Urinary bladder (tissue), 4 donors: ENCODE data around the gene SLC17A2. TPM values are rescaled to one million over a fixed set of nuclear protein-coding genes. Genes with fewer than 3 reads are reported as not detected.
A peak's percentile ranks its signal among the peaks of the same experiment; 100 is the strongest.

Experiments
- DNase-seq: peaks from one replicate; pipeline ENCODE4 v3.0.0-alpha.2; 2015; ENCODE audit errors: extremely low spot score
- H3K27ac ChIP-seq: one replicate; pipeline ENCODE4 v1.5.1; 2013; ENCODE audit warnings: low read depth, mild to moderate bottlenecking, moderate library complexity
- H3K36me3 ChIP-seq: one replicate; pipeline ENCODE4 v1.6.1; 2013; ENCODE audit warnings: mild to moderate bottlenecking, moderate library complexity; ENCODE audit not compliant: insufficient read depth
- H3K4me1 ChIP-seq: one replicate; pipeline ENCODE4 v1.6.1; 2013; ENCODE audit warnings: mild to moderate bottlenecking, moderate library complexity; ENCODE audit not compliant: insufficient read depth
- H3K4me3 ChIP-seq: one replicate; pipeline ENCODE4 v1.5.1; 2013; ENCODE audit warnings: low read depth, low read length
- WGBS: extraction: QIAGEN DNeasy Blood & Tissue Kit; methylation state at CpG from one replicate; pipeline ENCODE4 v1.1.7; 2013; 5-methylcytosine and 5-hydroxymethylcytosine counted together
- polyA plus RNA-seq: library from polyadenylated mRNA; stranded (reverse); fragments of 200-250 nt; gene quantifications from one replicate; pipeline ENCODE4 v1.2.3, GENCODE V29; 2013
- total RNA-seq: library from RNA; depleted of rRNA; stranded (reverse); fragments of >200 nt; gene quantifications from one replicate; pipeline ENCODE4 v1.2.3, GENCODE V29; 2014
- donor health status: healthy with polysubstance abuse.
- donor health status: healthy.

SLC17A2 gene
- total and polyA plus RNA-seq, 2 donors: 0.04 to 0.11 TPM

DNA sequence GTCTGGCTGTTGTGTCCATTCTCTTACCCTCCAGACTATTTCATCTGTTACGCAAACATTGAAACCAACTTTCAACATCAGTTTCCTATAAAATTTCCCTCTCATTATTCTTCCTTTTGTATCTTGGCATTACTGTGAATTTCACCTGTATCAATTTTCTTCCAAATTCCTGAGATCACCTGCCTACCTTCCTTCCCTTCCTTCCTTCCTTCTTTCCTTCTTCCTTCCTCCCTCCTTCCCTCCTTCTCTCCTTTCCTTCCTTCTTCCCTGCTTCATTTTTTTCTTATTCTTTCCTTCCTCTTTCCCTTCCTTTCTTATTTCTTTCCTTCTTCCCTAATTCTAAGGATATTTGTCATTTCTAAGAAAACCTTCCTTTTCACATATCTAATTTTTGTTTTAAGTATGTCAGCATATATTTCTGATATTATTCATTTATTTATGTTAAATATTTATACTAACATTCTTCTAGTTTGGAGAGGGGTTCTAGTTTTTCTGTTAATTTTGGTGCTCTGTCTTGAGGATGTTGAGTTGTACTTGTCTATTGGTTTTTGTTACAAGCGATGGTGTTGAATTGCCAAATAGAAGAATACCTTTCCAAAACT is 51.7 kb downstream of the SLC17A2 start:
- no peaks in the 10 kb centered on the region for H3K4me1 ChIP-seq
- no peaks in the 10 kb centered on the region for H3K36me3 ChIP-seq
- no peak for DNase-seq
- no peak overlapping the region for H3K4me3 ChIP-seq
- 94% methylated on average over 2 of the region's 2 CpGs for WGBS
- no peak overlapping the region for H3K27ac ChIP-seq

GRCh38 chr6:25875926-25876602 is 54.4 kb downstream of the SLC17A2 start:
- WGBS: 65% methylated on average over 3 of the region's 3 CpGs
- Histone ChIP-seq H3K27ac (no peak overlapping the region), H3K4me3 (no peak overlapping the region), H3K4me1 (no peaks in the 10 kb centered on the region), H3K36me3 (no peaks in the 10 kb centered on the region)
- no peak for DNase-seq

GRCh38 chr6:25875563-25875905 is 55.0 kb downstream of the SLC17A2 start:
- DNase-seq: no peak
- Histone ChIP-seq H3K4me1 (no peaks in the 10 kb centered on the region), H3K27ac (no peak overlapping the region), H3K4me3 (no peak overlapping the region), H3K36me3 (no peaks in the 10 kb centered on the region)
- 70% methylated on average over 3 of the region's 3 CpGs for WGBS

DNA sequence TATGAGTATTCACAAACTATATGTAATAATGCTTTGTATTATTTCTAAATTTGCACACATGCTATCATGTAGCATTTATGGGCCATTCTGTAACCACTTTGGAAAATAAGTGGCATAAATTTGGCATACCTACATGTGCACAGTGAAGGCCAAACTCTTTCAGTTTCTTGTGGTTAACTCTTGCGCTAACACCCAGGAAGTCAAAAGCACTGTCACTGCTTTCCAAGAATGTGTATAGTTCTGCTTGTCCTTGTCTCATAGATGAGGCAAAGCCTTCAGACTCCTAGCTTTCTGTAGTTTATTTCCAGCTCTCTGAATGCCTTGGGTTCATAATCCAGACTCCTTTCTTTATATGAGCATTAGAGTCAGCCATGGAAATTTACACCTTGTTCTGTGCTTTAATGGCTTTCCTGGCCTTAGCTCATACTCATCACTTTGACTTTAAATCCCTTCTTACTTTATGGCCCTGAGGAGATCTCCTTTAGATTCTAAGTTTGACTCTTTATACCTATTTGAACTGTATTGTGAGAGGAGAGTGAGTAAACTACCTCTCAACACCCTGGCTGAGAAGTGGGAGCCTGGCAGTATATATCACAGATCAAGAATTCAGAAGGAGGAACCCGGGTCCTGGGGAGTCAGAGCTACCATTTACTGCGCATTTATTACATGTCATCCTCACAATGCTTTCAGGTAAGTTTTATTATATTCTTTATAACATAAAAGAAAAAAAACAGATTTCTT is 55.5 kb downstream of the SLC17A2 start:
- WGBS: 84% methylated on average over 3 of the region's 3 CpGs
- no peak overlapping the region for H3K27ac ChIP-seq

GRCh38 chr6:25874118-25874517 is 56.4 kb downstream of the SLC17A2 start, which contains the start of gene SLC17A3:
SLC17A3 (minus strand) TSS chr6:25874243; CDS start chr6:25868387, 5,856 bp downstream.
- Histone ChIP-seq H3K4me1 (no peaks in the 10 kb centered on the region), H3K36me3 (no peaks in the 10 kb centered on the region), H3K4me3 (no peak within 1 kb of the TSS), H3K27ac (no peak within 1 kb of the TSS)
- 84% methylated on average over 3 of the region's 3 CpGs for whole genome bisulfite sequencing
- DNase-seq: no peak

More for the DNA sequence above, 55.5 kb downstream of the SLC17A2 start:
- no peaks in the 10 kb centered on the region for H3K4me1 ChIP-seq
- H3K36me3 ChIP-seq: no peaks in the 10 kb centered on the region
- H3K4me3 ChIP-seq: no peak overlapping the region
- no peak for DNase-seq

GRCh38 chr6:25872814-25873213 is 57.7 kb downstream of the SLC17A2 start:
- H3K4me3 ChIP-seq: no peak overlapping the region
- no peaks in the 10 kb centered on the region for H3K4me1 ChIP-seq
- WGBS: 95% methylated on average over 1 of the region's 1 CpG
- H3K36me3 ChIP-seq: no peaks in the 10 kb centered on the region
- H3K27ac ChIP-seq: no peak overlapping the region
- no peak for DNase-seq

- Histone ChIP-seq H3K27ac (no peak overlapping the region), H3K4me3 (no peak overlapping the region), H3K36me3 (no peaks in the 10 kb centered on the region), H3K4me1 (no peaks in the 10 kb centered on the region)
- DNase-seq: no peak
- 71% methylated on average over 1 of the region's 1 CpG for WGBS
Observed at GRCh38 chr6:25869840-25870239, 60.7 kb downstream of the SLC17A2 start.

DNA sequence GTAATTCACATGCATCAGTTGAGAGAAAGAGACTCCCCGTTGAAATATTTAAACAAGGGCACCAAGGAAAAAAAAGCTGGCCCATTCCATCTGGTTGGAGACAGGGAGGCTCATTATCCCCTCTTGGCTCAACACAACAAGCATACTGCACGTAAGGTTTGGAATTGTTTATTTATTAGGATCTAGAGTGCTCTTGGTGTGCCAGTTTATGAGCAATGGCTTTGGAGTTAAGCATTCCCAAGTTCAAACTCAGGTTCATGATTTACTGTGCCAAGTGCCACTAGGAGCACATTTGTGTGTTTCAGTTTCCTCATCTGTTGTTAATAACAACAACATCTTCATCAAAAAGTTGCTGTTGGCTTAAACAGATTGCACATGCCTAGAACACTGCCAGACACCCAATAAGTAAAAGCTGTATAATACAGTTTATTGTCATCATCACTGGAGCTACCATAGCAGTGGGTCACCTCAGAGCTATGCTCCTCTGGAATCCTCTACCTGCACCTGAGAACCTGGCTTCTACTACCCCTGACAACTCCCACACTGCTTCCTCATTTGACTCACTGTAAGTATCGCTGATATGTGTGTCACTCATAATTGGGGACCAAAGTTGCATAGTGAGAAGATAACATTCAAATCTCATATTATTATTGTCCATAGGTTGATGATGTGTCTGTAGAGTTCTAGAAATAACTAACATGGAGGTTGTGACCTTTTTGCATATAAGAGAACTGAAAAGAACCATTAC is 61.9 kb downstream of the SLC17A2 start:
- Histone ChIP-seq H3K36me3 (no peaks in the 10 kb centered on the region), H3K4me3 (no peak overlapping the region), H3K4me1 (no peaks in the 10 kb centered on the region), H3K27ac (no peak overlapping the region)
- no peak for DNase-seq
- 61% methylated on average over 3 of the region's 3 CpGs for WGBS

DNA sequence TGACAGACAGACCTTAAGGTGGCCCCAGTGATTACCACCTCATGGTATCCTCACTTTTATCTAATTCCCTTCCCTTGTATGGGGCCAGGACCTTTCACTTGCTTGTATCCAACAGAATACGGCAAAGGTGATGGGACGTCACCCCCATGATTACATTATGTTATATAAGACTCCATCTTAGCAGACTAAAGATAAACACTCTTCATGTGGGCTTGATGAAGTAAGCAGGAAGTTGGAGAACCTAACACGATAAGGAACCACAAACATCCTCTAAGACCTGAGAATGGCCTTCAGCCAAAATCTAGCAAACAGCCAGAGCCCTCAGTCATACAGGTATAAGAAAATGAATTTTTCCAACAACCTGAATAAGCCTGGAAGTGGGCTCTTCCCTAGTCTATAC is 64.5 kb downstream of the SLC17A2 start:
- 47% methylated on average over 3 of the region's 3 CpGs for WGBS
- no peak overlapping the region for H3K27ac ChIP-seq
- no peak overlapping the region for H3K4me3 ChIP-seq
- no peaks in the 10 kb centered on the region for H3K36me3 ChIP-seq
- DNase-seq: no peak
- no peaks in the 10 kb centered on the region for H3K4me1 ChIP-seq

GRCh38 chr6:25863360-25863759 is 67.1 kb downstream of the SLC17A2 start:
- H3K4me1 ChIP-seq: no peaks in the 10 kb centered on the region
- 70% methylated on average over 2 of the region's 2 CpGs for WGBS
- H3K36me3 ChIP-seq: no peaks in the 10 kb centered on the region
- H3K27ac ChIP-seq: no peak overlapping the region
- peak; percentile 11 for DNase-seq
- no peak overlapping the region for H3K4me3 ChIP-seq

Other genes starting within 250 kb of the SLC17A2 start
- gene SLC17A4, start 175.9 kb downstream of the SLC17A2 start, total RNA-seq: not detected
- gene SLC17A4, start 175.9 kb downstream of the SLC17A2 start, polyA plus RNA-seq: 0.01 TPM
- not detected for gene SLC17A1, start 98.6 kb downstream of the SLC17A2 start, total RNA-seq
- gene SLC17A1, start 98.6 kb downstream of the SLC17A2 start, polyA plus RNA-seq: not detected
- gene SLC17A3, start 56.4 kb downstream of the SLC17A2 start, total RNA-seq: not detected
- gene SLC17A3, start 56.4 kb downstream of the SLC17A2 start, polyA plus RNA-seq: not detected
- 13.4 TPM for gene TRIM38, start 32.1 kb upstream of the SLC17A2 start, total RNA-seq
- gene TRIM38, start 32.1 kb upstream of the SLC17A2 start, polyA plus RNA-seq: 4.6 TPM
- 7.3 TPM for gene HFE, start 156.7 kb upstream of the SLC17A2 start, total RNA-seq
- 9.4 TPM for gene HFE, start 156.7 kb upstream of the SLC17A2 start, polyA plus RNA-seq